ENCODE results near the gene CPS1. TPM values are rescaled to one million over a fixed set of nuclear protein-coding genes. Genes with fewer than 3 reads are reported as not detected.

CPS1 gene
- total RNA-seq, 1 experiment from 2014 or later = 0.62 TPM

DNA sequence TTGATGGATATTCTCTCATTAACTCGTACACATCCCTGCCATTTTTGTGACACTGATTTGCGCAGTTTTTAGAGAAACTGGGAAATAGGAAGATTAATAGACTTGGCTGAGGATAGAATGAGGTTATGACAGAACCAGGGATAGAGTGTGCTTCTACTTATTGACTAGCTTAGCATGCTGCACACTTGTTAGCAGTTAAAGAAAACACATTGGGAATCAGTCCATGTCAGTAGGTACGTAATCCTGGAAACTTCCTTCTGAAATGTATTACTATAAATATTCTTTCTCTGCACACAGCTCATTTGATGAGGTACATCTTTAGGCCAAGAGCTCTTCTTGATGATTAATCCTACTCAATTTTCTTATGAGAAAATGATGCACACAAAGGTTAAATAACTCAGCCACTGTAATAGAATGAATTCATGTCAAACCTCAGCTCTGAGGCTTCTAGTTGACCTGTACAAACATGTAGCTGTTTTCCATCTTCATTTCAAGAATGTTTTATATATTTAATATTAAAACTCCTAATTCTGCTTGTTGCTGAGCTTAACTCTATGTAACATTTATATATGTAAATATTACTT is 12.3 kb upstream of the CPS1 start:
- TF ChIP-seq EZH2 (IDR thresholded peaks at IDR 0.05; ENCODE audit: borderline replicate concordance, low read depth, low read length, poor library complexity, severe bottlenecking) = no peak
- TF ChIP-seq, protein P1, sequence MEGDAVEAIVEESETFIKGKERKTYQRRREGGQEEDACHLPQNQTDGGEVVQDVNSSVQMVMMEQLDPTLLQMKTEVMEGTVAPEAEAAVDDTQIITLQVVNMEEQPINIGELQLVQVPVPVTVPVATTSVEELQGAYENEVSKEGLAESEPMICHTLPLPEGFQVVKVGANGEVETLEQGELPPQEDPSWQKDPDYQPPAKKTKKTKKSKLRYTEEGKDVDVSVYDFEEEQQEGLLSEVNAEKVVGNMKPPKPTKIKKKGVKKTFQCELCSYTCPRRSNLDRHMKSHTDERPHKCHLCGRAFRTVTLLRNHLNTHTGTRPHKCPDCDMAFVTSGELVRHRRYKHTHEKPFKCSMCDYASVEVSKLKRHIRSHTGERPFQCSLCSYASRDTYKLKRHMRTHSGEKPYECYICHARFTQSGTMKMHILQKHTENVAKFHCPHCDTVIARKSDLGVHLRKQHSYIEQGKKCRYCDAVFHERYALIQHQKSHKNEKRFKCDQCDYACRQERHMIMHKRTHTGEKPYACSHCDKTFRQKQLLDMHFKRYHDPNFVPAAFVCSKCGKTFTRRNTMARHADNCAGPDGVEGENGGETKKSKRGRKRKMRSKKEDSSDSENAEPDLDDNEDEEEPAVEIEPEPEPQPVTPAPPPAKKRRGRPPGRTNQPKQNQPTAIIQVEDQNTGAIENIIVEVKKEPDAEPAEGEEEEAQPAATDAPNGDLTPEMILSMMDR (conservative IDR thresholded peaks at IDR 0.05; ENCODE audit: low read depth, low read length) = no peak
- no peaks in the 10 kb centered on the region for H3K36me3 ChIP-seq (ENCODE audit: insufficient read depth, low read length, poor library complexity, severe bottlenecking)
- POLR2A ChIA-PET (ENCODE audit: low non-redundant PET) = no interaction called here
- H3K4me1 ChIP-seq (ENCODE audit: insufficient read depth, low read length, poor library complexity, severe bottlenecking) = no peaks in the 10 kb centered on the region
- H3K27me3 ChIP-seq (replicated peaks; ENCODE audit: insufficient read depth, low read depth, low read length, poor library complexity) = no peaks in the 10 kb centered on the region
- CTCF ChIA-PET = no interaction called here
- no peak overlapping the region for H3K4me3 ChIP-seq (ENCODE audit: low read depth, low read length, poor library complexity, severe bottlenecking)
- no peak for DNase-seq (ENCODE audit: low spot score)
- H3K27ac ChIP-seq (ENCODE audit: low read depth, low read length, poor library complexity, severe bottlenecking) = no peak overlapping the region
- H3K9me3 ChIP-seq (ENCODE audit: low read depth, low read length, poor library complexity, severe bottlenecking) = no peaks in the 10 kb centered on the region
- intact Hi-C loops (cut with micrococcal nuclease; ENCODE audit: unreplicated experiment) = no loop called here
- BruUV-seq (replicated peaks) = no TSS peak

DNA sequence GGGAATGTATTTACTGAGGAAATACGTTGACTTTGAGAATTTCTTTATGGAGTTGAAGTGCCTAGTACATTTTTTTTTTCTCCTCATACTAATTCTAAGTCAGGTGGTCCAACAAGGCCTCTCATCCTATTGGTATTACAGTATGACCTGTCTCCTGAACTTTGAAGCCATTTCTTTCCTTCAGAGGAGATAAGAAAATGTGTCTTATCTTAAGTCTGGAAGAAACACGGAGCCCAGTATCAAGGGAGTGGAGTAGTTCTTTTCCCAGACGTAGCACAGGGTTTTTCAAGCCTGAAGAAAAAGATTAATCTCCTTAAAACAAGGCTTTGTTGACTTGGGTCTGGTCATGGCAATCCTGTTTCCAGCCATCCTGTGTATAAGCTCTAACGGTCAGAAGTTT is 11.6 kb upstream of the CPS1 start:
- Histone ChIP-seq H3K36me3 (ENCODE audit: insufficient read depth, low read length, poor library complexity, severe bottlenecking) (no peaks in the 10 kb centered on the region), H3K9me3 (ENCODE audit: low read depth, low read length, poor library complexity, severe bottlenecking) (no peaks in the 10 kb centered on the region), H3K4me3 (ENCODE audit: low read depth, low read length, poor library complexity, severe bottlenecking) (no peak overlapping the region), H3K4me1 (ENCODE audit: insufficient read depth, low read length, poor library complexity, severe bottlenecking) (no peaks in the 10 kb centered on the region), H3K27me3 (replicated peaks; ENCODE audit: insufficient read depth, low read depth, low read length, poor library complexity) (no peaks in the 10 kb centered on the region), H3K27ac (ENCODE audit: low read depth, low read length, poor library complexity, severe bottlenecking) (no peak overlapping the region)
- no TSS peak for BruUV-seq (replicated peaks)
- POLR2A ChIA-PET (ENCODE audit: low non-redundant PET) = no interaction called here
- intact Hi-C loops (cut with micrococcal nuclease; ENCODE audit: unreplicated experiment) = no loop called here
- CTCF ChIA-PET = no interaction called here
- no peak for TF ChIP-seq EZH2 (IDR thresholded peaks at IDR 0.05; ENCODE audit: borderline replicate concordance, low read depth, low read length, poor library complexity, severe bottlenecking)
- TF ChIP-seq, protein P1 (conservative IDR thresholded peaks at IDR 0.05; ENCODE audit: low read depth, low read length) = no peak
- no peak for DNase-seq (ENCODE audit: low spot score)

DNA sequence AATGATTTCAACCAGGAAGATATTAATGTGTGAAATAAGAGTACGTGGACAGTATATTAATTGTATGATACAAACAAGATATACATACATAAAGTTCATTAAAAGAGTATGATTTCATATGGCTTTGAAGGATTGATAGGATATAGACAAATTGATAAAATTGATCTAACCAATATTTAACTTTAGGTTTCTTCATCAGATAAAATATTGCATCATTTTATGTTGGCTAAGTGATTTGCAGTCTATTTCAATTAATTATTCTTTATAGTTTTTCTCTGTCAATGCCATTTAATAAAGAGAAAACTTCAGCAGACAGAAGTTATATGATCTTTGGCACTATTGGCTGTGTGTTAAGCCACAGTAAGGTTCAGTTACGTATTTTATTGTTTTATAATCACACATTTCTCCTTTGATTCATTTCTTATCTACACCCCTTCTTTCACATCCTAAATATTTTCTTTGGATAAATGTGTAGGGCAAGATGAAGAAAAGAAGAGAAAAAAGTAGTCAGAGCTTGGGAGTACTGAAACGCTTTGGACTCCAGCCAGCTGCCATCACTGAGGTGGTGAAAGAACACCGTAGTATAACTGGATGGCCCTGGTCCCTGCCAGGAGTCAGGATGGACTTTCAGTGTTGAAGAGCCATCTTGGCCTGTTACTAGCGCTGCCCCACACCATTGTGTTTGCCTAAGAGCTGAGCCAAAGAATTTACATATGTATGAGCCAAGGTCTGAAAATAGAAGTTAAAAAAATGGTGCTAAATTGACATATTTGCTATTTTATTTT is 9.8 kb upstream of the CPS1 start:
- ChIA-PET POLR2A (ENCODE audit: low non-redundant PET) (no interaction called here), CTCF (no interaction called here)
- H3K27me3 ChIP-seq (replicated peaks; ENCODE audit: insufficient read depth, low read depth, low read length, poor library complexity) = no peaks in the 10 kb centered on the region
- H3K36me3 ChIP-seq (ENCODE audit: insufficient read depth, low read length, poor library complexity, severe bottlenecking) = no peaks in the 10 kb centered on the region
- intact Hi-C loops (cut with micrococcal nuclease; ENCODE audit: unreplicated experiment) = no loop called here
- no peak for TF ChIP-seq EZH2 (IDR thresholded peaks at IDR 0.05; ENCODE audit: borderline replicate concordance, low read depth, low read length, poor library complexity, severe bottlenecking)
- TF ChIP-seq, protein P1 (conservative IDR thresholded peaks at IDR 0.05; ENCODE audit: low read depth, low read length) = no peak
- no peak for DNase-seq (ENCODE audit: low spot score)
- H3K4me3 ChIP-seq (ENCODE audit: low read depth, low read length, poor library complexity, severe bottlenecking) = no peak overlapping the region
- H3K9me3 ChIP-seq (ENCODE audit: low read depth, low read length, poor library complexity, severe bottlenecking) = no peaks in the 10 kb centered on the region
- no peaks in the 10 kb centered on the region for H3K4me1 ChIP-seq (ENCODE audit: insufficient read depth, low read length, poor library complexity, severe bottlenecking)
- no TSS peak for BruUV-seq (replicated peaks)
- H3K27ac ChIP-seq (ENCODE audit: low read depth, low read length, poor library complexity, severe bottlenecking) = no peak overlapping the region

Data from A673 (cell line).